ENCODE measurements around the gene ZBED1.
"Not testable (repeated sequence)": the region's sequence is repeated elsewhere in the genome, so short reads cannot be mapped to it uniquely, and the experiment has no call there.

Gene ZBED1

GRCh38 chrX:2507904-2508627 lies 7.3 kb upstream of the ZBED1 start:
- Mint-ChIP-seq H3K36me3 (ENCODE audit: low read depth) (no peaks in the 10 kb centered on the region), H3K4me3 (no peak overlapping the region), H3K4me1 (no peaks in the 10 kb centered on the region), H3K27me3 (ENCODE audit: low read depth) (peaks cover 5% of the 10 kb centered on the region), H3K27ac (no peak overlapping the region), H3K9me3 (no peaks in the 10 kb centered on the region)
- no peak for TF ChIP-seq CTCF (IDR thresholded peaks at IDR 0.05; ENCODE audit: unreplicated experiment in 3 of 3)

GRCh38 chrX:2507196-2507595 lies 6.4 kb upstream of the ZBED1 start:
- Mint-ChIP-seq H3K4me3 (no peak overlapping the region), H3K4me1 (no peaks in the 10 kb centered on the region), H3K27me3 (ENCODE audit: low read depth) (peaks cover 5% of the 10 kb centered on the region), H3K27ac (no peak overlapping the region), H3K36me3 (ENCODE audit: low read depth) (no peaks in the 10 kb centered on the region), H3K9me3 (no peaks in the 10 kb centered on the region)
- no peak for TF ChIP-seq CTCF (IDR thresholded peaks at IDR 0.05; ENCODE audit: unreplicated experiment in 3 of 3)

- H3K27me3 Mint-ChIP-seq (ENCODE audit: low read depth); H3K4me1 Mint-ChIP-seq; H3K36me3 Mint-ChIP-seq (ENCODE audit: low read depth); H3K9me3 Mint-ChIP-seq; H3K27ac Mint-ChIP-seq: not testable (repeated sequence)
- H3K4me3 Mint-ChIP-seq = peak overlapping the region in 1 of 3 experiments; percentile 43
Measured at GRCh38 chrX:2505341-2505740, 4.6 kb upstream of the ZBED1 start.

- Mint-ChIP-seq H3K27ac (no peak overlapping the region), H3K9me3 (no peaks in the 10 kb centered on the region), H3K4me3 (peak overlapping the region in 1 of 3 experiments; percentile 43), H3K36me3 (ENCODE audit: low read depth) (no peaks in the 10 kb centered on the region), H3K4me1 (no peaks in the 10 kb centered on the region), H3K27me3 (ENCODE audit: low read depth) (peaks cover 5% of the 10 kb centered on the region)
- no peak for TF ChIP-seq CTCF (IDR thresholded peaks at IDR 0.05; ENCODE audit: unreplicated experiment in 3 of 3)
Measured at GRCh38 chrX:2504706-2505332, 4.0 kb upstream of the ZBED1 start.

GRCh38 chrX:2503591-2504500 lies 3.1 kb upstream of the ZBED1 start:
- H3K27ac Mint-ChIP-seq = peak overlapping the region; percentile 58 to 67 (median 67)
- H3K4me1 Mint-ChIP-seq = peaks cover 6% of the 10 kb centered on the region

More at GRCh38 chrX:2503591-2504500, 3.1 kb upstream of the ZBED1 start:
- Mint-ChIP-seq H3K4me3 (peak overlapping the region; percentile 84 to 85 (median 84)), H3K36me3 (ENCODE audit: low read depth) (no peaks in the 10 kb centered on the region), H3K27me3 (ENCODE audit: low read depth) (peaks cover 5% of the 10 kb centered on the region), H3K9me3 (no peaks in the 10 kb centered on the region)
- no peak for TF ChIP-seq CTCF (IDR thresholded peaks at IDR 0.05; ENCODE audit: unreplicated experiment in 3 of 3)
